ENCODE data around the gene MEGF11.

MEGF11 gene

DNA sequence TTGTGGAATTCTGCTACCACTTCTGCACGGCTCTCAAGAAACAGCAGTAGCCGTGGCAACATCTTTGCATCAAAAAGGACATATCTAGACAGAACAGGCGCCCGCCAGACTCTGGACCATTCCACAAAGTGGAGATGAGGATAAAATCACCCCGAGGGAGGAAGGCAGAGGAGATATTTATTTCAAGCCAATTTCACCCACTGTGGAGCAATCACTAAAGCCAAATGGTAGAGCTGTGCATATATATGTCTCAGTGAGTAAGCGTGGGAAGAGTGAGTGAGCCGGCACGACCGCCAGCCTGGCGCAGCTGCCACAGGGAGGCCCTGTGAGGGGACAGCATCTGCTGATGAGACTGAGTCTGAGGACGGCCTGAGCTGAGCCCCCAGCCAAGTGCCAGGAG is 111.3 kb downstream of the MEGF11 start:
- no peak for DNase-seq (ENCODE audit: low read depth in 2 of 2)

DNA sequence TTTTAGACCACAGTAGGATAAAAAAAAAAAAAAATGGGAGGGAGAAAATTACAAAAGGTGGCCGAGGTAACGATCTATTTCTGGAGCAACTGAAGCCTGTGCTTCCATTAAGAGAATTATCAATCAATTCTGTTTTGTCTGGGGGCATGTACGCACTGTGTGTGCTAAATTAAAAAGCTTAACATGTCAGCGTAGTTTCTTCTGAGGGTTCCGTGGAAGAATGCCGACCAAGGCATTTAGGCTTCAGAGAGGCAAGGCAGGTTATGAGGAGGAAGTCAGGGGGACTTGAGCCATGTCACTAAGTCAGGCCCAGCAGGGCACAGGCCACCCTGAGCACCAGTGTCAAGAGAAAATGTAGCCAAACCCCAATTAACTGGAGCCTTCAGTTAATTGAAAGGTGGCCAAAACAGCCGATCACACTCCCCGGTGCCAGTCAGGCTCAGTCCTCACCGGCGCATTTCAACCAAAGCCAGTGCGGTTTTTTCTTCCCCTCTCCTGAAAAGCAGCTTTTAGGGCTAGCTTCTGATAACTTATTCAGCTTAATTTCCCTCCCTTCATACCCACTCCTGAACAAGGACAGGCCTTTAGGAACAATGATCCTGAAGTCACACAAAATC is 113.9 kb downstream of the MEGF11 start:
- no peak for DNase-seq (ENCODE audit: low read depth in 2 of 2)

DNA sequence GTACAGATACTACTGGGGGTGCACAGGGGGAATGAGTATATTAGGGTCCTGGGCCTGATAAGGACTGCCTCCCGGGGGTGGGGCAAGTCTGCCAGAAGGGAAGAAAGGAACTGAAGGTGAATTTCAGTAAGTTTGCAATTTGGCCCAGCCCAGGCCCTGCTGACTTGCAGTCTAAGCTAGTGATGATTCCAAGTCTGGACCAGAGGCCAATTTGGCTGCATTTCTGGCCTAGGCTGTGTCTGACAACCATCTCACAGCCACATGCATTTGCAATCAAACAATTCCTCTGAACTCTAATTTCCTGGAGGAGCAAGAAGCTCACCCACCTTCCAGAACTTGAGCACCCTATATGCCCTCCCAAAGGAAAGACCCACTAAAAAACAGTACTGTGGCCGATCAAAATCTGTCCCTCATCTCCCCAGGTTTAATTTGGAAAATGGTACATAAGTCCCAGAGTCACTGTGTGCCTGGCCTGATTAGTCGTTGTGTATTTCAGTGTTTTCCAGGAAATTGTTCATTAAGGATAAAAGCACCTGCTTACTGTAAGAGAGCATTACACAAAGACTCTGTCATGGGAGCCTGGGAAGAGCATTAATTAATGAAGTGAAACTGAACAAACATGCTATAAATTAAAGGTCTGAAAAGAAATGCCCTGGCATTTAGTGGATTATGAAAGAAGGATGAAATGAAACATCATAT is 114.5 kb downstream of the MEGF11 start:
- DNase-seq (ENCODE audit: low read depth in 2 of 2) = no peak

DNA sequence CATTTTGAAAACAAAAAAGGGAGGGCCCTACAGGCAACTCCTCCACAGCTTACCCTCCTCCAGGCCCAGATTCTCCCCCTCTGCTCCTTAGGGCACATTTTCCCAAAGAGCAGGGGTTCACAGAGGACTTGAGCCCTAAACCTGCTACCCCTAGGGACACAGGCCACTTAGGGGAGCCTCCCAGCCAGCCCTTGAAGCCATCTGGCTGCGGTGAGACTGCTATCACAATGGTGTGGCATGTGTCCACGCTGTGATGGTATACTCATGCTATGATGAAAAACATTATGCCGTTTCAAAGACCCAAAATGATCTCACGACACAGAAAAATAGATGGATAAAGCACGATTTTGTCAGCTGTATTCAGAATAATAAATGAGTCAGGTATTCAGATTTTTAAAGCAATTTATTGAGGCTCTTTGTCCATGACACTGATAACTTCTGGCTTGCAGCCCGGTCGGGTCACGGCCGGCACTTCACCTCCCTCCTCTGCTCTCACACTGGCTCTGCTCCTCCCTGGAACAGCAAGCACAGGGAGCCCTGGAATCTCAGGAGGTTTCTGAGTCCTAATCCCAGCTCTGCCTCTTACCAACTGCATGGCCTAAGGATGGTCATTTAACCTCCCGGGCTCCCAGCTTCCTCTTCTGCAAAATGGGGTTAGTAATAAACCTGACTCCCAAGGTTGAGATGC is 115.3 kb downstream of the MEGF11 start:
- DNase-seq (ENCODE audit: low read depth in 2 of 2) = no peak

DNA sequence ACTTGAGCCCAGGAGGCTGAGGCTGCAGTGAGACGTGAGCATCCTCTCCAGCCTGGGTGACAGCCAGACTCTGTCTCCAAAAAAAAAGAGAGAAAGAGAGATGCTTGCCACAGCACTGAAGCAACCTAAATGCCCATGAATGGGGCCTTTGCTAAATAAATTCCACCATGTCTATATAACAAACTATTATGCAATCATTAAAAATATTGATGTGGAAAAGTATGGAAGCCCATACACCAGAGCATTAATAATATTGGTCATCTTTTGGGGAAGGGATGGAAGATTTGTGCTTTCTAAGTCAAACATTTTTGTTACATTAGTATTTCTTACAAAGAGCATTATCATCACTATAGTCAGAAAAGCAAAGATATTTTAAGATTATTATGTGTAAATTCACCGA is 116.6 kb downstream of the MEGF11 start:
- no peak for DNase-seq (ENCODE audit: low read depth in 2 of 2)

DNA sequence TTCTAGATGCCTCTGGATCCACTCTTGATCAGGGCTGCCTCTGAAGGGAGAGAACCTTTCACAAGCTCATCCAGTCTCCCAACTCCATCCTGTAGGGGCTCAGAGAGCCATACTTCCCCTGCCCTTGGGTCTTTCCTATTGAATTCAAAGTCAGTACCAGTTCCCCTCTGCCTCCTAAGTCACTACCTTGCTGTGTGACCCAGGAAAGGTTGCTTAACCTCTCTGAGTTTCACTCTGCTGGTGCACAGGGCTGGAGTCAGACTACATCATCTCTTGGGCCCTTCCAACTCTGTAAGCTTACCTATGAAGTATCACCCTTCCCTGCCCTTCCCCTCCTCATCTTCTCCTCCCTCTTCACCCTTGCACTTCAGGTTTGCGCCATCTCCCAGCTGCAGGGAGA is 117.9 kb downstream of the MEGF11 start:
- DNase-seq (ENCODE audit: low read depth in 2 of 2) = no peak

DNA sequence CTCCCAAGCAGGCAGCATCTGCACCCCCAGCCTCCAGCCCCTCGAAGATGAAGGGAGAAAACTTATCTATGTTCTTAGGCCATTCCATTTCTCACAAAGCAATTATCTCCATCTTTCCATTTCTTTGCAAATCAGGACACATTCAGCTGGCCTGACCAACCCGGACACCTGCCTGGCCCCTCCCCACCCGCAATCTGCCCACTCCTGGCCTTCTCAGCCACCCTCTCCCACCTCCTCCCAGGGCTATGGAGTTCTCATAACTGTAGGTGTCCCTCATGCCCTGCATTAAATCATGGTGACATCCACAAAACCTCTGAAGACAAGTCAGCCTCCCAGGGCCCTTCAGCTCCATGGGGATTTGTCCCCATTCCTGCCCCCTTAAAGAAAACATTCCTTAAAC is 119.3 kb downstream of the MEGF11 start:
- no peak for DNase-seq (ENCODE audit: low read depth in 2 of 2)

DNA sequence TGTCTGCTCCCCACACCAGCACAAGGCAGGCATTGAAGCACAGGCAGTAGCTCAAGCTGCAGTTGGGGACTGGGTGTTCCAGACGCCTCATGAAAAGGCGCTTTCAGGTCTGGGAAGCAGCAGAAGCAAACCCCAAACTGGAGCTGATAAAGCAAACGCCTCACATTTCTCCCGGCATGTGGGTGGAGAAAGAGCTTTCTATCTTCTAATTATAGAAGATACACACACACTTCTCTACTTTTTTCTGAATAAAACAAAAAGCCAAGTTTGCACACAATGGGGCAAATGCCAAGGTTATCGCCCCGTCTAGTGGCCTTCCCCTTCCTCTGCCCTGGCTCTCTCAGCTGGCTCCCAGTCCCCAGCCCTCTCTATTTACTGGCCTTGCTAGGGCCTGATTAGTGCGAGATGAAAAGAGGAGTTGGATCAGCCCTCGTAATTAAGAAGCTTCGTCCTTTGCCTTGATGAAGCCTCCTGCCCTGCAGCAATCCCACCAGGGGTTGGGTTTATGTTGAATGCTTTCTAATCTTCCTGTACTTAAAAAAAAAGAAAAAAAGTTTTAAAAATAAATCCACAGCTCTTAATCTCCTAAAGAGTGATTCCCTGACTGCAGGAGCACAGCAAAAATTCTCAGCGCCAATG is 120.2 kb downstream of the MEGF11 start:
- no peak for DNase-seq (ENCODE audit: low read depth in 2 of 2)

DNA sequence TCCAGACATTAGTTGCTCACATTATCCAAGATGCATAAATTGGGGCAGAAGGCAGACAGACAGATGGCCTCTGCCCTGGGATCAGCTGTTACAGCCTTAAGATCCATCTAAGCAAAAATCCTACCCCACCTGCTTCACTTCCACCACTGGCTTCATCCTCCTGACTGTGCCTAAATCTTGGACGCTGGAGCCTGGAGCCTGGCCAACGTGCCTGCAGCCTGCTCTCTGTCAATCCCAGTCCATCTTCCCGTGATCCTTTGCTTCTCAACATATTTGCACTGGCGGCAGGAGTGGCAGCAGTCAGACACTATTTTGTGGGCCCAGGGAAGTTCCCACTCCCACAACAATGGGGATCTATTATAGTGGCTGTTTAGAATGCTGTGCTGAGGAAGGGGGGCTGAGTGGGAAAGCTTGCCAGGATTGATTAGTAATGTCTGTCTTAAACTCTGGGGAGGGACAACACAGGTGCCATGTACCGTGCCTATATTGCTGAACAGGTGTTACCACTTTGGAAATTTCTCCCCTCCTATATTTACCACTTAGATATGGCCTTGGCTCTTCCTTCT is 121.2 kb downstream of the MEGF11 start:
- no peak for DNase-seq (ENCODE audit: low read depth in 2 of 2)

DNA sequence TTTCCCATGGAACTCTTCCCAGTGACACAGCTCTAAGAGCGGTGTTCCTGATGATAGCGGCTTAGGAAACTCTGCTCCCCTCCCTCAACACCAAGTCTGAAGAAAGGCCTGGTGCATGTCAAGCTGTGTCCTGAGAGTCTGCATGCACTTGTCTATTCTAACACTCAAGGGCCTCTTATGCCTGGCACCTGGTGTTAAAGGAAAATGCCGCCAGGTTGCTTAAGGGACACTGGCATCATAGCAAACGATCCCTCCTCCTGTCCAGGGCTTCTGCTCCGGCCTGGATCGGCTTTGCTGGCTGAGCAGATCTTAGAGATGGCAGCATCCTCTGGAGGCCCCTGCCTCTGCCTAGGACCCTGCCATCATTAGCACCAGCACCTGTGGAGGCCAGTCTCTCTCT is 121.7 kb downstream of the MEGF11 start:
- DNase-seq (ENCODE audit: low read depth in 2 of 2) = no peak

DNA sequence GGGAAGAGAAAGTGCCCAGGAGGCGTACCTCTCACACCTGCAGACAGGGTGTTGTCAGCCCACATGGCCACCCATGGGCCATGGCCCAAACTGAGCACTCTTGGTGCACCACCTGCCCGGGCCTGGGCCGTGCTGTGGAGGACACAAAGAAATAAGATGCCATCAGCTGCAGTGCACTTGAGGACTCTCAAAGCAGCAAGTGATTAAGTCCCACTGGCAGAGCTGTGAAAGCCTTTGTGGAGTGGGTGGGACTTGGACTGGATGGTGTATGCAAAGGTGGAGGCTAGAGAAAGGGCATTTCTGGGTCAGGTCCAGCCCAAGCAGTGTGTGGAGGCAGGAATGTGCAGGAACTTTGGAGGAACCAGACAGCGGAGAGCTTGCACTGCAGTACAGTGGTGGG is 122.3 kb downstream of the MEGF11 start:
- DNase-seq (ENCODE audit: low read depth in 2 of 2) = no peak

DNA sequence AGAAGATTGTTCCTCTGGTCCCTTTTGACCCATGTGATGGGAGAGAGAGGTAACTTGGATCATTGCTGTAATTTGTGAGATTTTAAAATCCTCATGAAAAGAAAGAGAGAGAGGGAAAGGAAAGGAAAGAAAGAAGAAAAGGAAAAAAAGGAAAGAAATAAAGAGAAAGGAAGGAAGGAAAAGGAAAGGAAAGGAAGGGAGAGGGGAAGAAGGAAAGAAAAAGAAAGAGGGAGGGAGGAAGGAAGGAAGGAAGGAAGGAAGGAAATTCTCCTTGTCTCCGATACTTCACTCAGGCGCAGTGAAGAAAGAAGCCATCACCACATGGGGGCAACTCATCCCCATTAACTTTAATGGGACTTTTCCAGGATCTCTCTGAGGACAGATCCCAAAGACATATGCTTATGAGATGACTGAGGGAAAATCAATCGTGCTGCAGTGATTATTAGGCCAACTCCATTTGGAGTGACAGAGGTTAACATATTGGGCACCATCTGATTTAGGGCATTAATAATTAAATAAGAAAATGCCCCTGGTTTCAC is 123.0 kb downstream of the MEGF11 start:
- no peak for DNase-seq (ENCODE audit: low read depth in 2 of 2)

DNA sequence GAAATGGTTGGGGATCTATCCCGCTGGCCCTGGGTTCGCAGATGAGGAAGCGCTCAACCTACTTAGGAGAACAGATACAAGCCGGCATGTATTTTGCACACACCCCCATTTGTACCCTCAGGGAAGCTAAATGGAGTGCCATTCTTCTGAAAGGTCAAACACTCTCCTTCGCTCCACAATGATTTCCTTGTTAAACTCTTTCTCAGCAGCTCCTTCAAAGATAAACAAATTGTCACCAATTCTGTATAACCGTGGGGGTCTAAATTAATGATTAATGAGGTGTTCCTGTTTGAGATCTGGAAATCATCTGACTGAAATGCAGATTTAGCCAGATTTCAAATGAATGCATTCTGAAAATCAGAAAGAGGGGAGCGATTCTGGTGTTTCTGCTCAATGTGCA is 124.0 kb downstream of the MEGF11 start:
- DNase-seq (ENCODE audit: low read depth in 2 of 2) = no peak

DNA sequence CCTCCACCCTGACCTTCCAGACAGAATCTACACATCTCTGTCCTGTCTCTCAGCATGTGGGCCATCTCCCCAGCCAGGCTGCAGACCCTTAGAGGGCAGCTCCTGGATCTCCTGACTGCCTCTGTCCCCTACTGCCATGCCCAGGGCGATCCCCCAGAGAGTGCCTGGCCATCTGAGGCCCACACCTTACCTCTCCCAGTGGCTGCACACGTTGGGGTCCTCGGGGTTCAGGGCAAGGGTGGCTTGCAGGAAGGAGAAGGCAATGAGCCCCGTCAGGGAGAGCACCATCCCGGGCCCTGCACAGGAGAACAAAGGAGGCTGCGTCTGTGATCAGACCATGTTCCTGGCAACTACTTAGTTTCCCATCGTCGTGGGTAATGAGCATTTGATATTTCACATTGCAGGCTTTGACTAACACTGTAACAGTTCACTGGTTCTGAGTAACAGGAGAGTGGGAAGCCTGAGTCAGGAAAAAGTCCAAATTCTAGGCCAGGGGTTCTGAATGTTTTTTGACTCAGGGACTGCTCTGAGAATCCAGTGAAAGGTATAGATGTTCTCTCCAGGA is 125.4 kb downstream of the MEGF11 start:
- DNase-seq (ENCODE audit: low read depth in 2 of 2) = no peak

DNA sequence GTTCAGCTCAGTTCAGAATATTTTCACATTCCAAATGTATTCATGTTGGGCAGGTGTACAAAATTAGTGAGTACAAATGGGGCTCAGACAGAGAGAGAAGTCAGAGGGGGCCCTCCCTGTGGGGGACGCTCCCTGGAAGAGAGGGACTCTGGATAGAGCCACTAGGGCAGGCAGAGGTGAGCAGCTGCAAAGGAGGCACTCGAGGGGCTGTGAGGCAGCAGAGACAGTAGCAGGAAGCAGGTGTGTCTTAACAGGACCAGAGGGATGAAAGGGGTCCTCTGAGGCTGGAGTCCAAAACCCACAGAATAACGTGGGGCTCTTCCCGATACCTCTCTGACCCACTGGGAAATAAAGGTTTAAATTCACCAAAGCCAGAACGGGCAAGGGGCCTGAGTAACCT is 127.1 kb downstream of the MEGF11 start:
- DNase-seq (ENCODE audit: low read depth in 2 of 2) = no peak

DNA sequence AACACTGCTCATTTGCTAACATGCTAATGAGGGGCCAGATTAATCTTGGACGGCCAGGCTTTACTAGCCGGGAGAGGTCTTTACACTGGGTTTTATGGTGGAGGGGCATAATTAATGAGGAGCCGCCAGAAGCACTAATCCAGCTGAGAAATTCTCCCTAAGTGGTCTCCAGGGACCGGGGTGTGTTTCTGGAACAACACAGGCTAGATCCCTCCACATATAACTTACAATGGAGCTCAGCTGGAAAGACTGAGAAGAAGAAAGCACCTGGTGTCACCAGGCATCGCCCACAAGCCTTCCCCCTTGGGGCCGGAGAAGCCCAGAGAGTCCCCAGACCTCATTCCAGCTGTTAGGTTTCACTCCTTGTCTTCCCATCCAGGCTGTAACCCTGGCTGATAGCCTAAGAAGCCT is 127.5 kb downstream of the MEGF11 start:
- DNase-seq (ENCODE audit: low read depth in 2 of 2) = no peak

DNA sequence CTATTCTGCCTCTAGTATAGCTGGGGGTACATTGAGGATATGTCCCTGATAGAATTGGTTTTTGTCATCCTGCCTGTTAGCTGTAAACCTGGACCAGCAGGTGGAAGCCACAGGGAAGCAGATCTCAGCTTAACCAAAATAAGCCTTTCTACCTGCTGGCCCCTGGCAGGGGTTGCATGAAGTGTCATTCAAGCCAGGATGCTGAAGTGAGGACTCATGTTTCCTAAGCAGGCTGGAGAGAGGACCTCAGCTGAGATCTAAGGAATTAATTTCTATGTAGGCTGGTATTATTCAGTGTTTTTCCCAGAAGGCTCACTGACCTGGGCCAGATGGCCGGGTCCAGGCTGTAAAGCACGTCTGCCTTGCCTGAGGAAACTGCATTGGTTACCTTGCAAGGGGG is 128.9 kb downstream of the MEGF11 start:
- no peak for DNase-seq (ENCODE audit: low read depth in 2 of 2)

DNA sequence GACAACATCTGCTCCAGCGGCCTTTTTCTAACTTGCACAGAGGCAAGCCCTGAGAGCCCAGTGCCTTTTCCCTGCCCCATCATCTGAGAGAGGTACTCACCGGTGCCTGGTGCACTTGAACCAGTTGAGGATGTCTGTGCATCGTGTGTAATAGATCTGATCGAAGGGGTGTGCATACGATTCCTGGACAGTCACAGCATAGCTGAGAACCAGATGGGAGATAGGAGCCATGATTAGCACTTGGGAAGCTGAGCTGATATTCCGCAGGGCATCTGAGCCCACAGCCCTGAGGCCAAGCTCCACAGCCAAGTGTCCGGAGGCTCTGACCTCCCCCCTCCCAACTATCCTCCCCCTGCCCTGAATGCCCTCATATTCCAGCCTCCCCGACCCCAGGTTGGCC is 129.8 kb downstream of the MEGF11 start:
- DNase-seq (ENCODE audit: low read depth in 2 of 2) = no peak

DNA sequence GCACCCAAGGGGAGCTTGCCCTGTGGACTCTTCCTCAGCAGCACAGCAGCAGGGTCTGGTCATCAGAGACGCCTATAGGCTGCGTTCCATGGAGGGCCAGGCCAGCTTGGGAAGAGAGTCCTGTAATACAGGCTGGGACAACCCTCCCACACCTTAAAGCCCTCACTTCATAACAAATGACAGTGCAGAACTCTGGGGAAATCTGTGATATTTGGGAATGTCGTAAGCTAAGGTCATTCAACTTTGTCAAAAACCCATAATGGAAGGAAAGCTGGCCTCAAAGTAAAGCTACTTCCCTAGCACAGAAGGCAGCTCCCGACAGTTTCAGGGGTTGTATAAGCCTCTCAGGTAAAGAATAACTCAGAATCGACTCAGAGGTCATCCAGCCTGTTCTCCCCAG is 133.1 kb downstream of the MEGF11 start:
- no peak for DNase-seq (ENCODE audit: low read depth in 2 of 2)

DNA sequence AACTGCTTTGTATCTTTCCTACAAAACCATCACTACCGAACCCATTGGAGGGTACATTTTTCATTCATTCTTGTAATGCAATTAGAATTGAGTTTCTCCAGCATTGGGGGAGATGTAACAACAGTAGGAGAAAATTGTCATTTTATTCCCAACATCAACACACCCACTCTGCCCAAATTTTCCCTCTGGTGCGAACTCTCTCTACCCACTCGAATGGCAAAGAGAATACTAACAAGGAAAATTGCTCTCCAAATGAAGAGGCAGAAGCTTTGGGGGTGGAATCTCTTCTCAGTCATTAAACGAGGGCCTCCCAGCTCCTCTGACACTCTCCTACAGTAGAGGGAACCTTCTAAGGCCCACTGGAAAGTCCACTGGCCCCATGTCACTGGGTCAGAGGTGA is 135.7 kb downstream of the MEGF11 start:
- no peak for DNase-seq (ENCODE audit: low read depth in 2 of 2)

DNA sequence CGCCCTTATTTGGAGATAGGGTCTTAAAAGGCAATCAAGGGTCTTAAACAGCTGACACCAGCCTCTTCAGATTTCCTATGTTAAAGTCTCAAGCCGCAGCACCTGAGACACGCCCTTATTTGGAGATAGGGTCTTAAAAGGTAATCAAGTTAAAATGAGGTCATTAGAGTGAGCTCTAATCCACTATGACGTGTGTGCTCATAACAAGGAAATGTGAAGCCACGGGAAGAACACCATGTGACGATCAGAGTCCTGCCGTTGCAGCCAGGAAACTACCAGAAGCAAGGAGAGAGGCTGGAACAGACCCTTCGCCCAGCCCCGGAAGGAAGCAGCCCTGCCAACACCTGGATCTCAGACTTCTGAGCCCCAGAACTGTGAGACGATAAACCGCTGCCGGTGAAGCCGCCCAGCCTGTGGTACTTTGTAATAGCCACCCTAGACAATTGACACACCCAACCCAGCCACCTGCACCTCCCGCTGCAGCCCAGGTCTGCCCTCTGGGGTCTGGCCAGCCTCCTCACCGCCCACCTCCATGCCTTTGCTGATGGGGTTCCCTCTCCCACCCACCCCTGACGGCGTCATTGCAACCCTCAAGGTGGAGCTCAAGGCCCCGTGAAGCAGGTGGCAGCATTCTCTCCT is 137.9 kb downstream of the MEGF11 start:
- no peak for DNase-seq (ENCODE audit: low read depth in 2 of 2)
